ENCODE measurements around the gene TMEM184B. TPM values are rescaled to one million over a fixed set of nuclear protein-coding genes. Genes with fewer than 3 reads are reported as not detected.

Gene TMEM184B
- total and polyA plus RNA-seq, 4 donors = 17.2 to 96.9 (median 71.5) TPM

GRCh38 chr22:38176170-38176741 is 96.6 kb downstream of the TMEM184B start:
- DNase-seq = peak; percentile 80 to 90
- Histone ChIP-seq H3K9me3 (ENCODE audit: control insufficient read depth, low read length) (no peaks in the 10 kb centered on the region), H3K27ac (ENCODE audit: low read depth in 1 of 2, low read length in 2 of 2) (no peak overlapping the region), H3K36me3 (ENCODE audit: control insufficient read depth in 1 of 2, insufficient read depth in 2 of 2, low read length in 1 of 2) (no peaks in the 10 kb centered on the region), H3K4me1 (ENCODE audit: control insufficient read depth in 1 of 2, insufficient read depth in 2 of 2, low read length in 2 of 2) (no peaks in the 10 kb centered on the region), H3K4me3 (ENCODE audit: low read length in 2 of 2) (no peak overlapping the region), H3K27me3 (ENCODE audit: control insufficient read depth in 1 of 2, insufficient read depth in 2 of 2, low read length in 1 of 2) (no peaks in the 10 kb centered on the region)
- peak; percentile 64 for ATAC-seq (ENCODE audit: low FRiP score)
- intact Hi-C loops (cut with DNase I) = no loop called here
- WGBS, 2 donors = 73 to 76% methylated on average over 14 of the region's 14 CpGs

GRCh38 chr22:38175206-38176118 is 97.3 kb downstream of the TMEM184B start:
- no peaks in the 10 kb centered on the region for H3K36me3 ChIP-seq (ENCODE audit: control insufficient read depth in 1 of 2, insufficient read depth in 2 of 2, low read length in 1 of 2)
- H3K4me1 ChIP-seq (ENCODE audit: control insufficient read depth in 1 of 2, insufficient read depth in 2 of 2, low read length in 2 of 2) = no peaks in the 10 kb centered on the region
- no peak for ATAC-seq (ENCODE audit: low FRiP score)
- no peak overlapping the region for H3K27ac ChIP-seq (ENCODE audit: low read depth in 1 of 2, low read length in 2 of 2)
- no peaks in the 10 kb centered on the region for H3K9me3 ChIP-seq (ENCODE audit: control insufficient read depth, low read length)
- intact Hi-C loops (cut with DNase I) = no loop called here
- WGBS, 2 donors = 93 to 95% methylated on average over 17 of the region's 17 CpGs
- DNase-seq = peak in 1 of 2 donors; percentile 72
- no peak overlapping the region for H3K4me3 ChIP-seq (ENCODE audit: low read length in 2 of 2)
- no peaks in the 10 kb centered on the region for H3K27me3 ChIP-seq (ENCODE audit: control insufficient read depth in 1 of 2, insufficient read depth in 2 of 2, low read length in 1 of 2)

DNA sequence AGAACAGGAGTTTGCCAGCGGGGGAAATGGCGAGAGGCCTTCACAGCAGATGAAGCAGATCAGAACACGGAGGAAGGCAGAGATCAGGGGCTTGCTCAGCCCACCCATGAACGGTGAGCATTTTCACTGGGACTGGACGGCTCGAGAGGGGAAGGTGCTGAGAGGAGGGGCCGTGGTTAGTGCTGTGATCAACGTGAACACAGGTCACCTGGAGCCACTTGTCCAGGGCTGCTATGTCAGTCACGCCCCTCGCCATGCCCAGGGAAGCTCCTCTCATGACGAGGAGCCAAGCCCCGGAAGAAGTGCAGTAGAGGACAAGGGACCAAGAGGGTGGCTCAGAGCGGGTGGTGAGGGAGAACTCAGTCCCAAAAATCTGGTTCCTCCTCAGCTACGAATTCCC is 98.2 kb downstream of the TMEM184B start:
- peak in 1 of 2 donors; percentile 39 for DNase-seq
- no peaks in the 10 kb centered on the region for H3K36me3 ChIP-seq (ENCODE audit: control insufficient read depth in 1 of 2, insufficient read depth in 2 of 2, low read length in 1 of 2)
- WGBS, 2 donors = 88 to 93% methylated on average over 14 of the region's 14 CpGs
- H3K4me3 ChIP-seq (ENCODE audit: low read length in 2 of 2) = no peak overlapping the region
- H3K27me3 ChIP-seq (ENCODE audit: control insufficient read depth in 1 of 2, insufficient read depth in 2 of 2, low read length in 1 of 2) = no peaks in the 10 kb centered on the region
- no peak for ATAC-seq (ENCODE audit: low FRiP score)
- no peak overlapping the region for H3K27ac ChIP-seq (ENCODE audit: low read depth in 1 of 2, low read length in 2 of 2)
- intact Hi-C loops (cut with DNase I) = no loop called here
- no peaks in the 10 kb centered on the region for H3K9me3 ChIP-seq (ENCODE audit: control insufficient read depth, low read length)
- H3K4me1 ChIP-seq (ENCODE audit: control insufficient read depth in 1 of 2, insufficient read depth in 2 of 2, low read length in 2 of 2) = no peaks in the 10 kb centered on the region

- Histone ChIP-seq H3K4me1 (ENCODE audit: control insufficient read depth in 1 of 2, insufficient read depth in 2 of 2, low read length in 2 of 2) (no peaks in the 10 kb centered on the region), H3K36me3 (ENCODE audit: control insufficient read depth in 1 of 2, insufficient read depth in 2 of 2, low read length in 1 of 2) (no peaks in the 10 kb centered on the region), H3K4me3 (ENCODE audit: low read length in 2 of 2) (no peak overlapping the region), H3K9me3 (ENCODE audit: control insufficient read depth, low read length) (no peaks in the 10 kb centered on the region), H3K27ac (ENCODE audit: low read depth in 1 of 2, low read length in 2 of 2) (no peak overlapping the region), H3K27me3 (ENCODE audit: control insufficient read depth in 1 of 2, insufficient read depth in 2 of 2, low read length in 1 of 2) (no peaks in the 10 kb centered on the region)
- ATAC-seq (ENCODE audit: low FRiP score) (no peak), DNase-seq (peak in 1 of 2 donors; percentile 10)
- 96% methylated on average over 4 of the region's 4 CpGs for WGBS, 2 donors
- intact Hi-C loops (cut with DNase I) = no loop called here
These were observed 99.2 kb downstream of the TMEM184B start for GRCh38 chr22:38173641-38173906.

- Histone ChIP-seq H3K4me3 (ENCODE audit: low read length in 2 of 2) (no peak overlapping the region), H3K9me3 (ENCODE audit: control insufficient read depth, low read length) (no peaks in the 10 kb centered on the region), H3K27me3 (ENCODE audit: control insufficient read depth in 1 of 2, insufficient read depth in 2 of 2, low read length in 1 of 2) (no peaks in the 10 kb centered on the region), H3K27ac (ENCODE audit: low read depth in 1 of 2, low read length in 2 of 2) (peak overlapping the region in 1 of 2 donors; percentile 58), H3K4me1 (ENCODE audit: control insufficient read depth in 1 of 2, insufficient read depth in 2 of 2, low read length in 2 of 2) (no peaks in the 10 kb centered on the region), H3K36me3 (ENCODE audit: control insufficient read depth in 1 of 2, insufficient read depth in 2 of 2, low read length in 1 of 2) (no peaks in the 10 kb centered on the region)
- peak; percentile 57 for ATAC-seq (ENCODE audit: low FRiP score)
- WGBS, 2 donors = 37 to 54% methylated on average over 13 to 16 of the region's 16 CpGs
- intact Hi-C loops (cut with DNase I) = no loop called here
- DNase-seq = peak; percentile 70 to 89
These were observed 99.8 kb downstream of the TMEM184B start for GRCh38 chr22:38172832-38173640.

- ATAC-seq (ENCODE audit: low FRiP score) = no peak
- Histone ChIP-seq H3K9me3 (ENCODE audit: control insufficient read depth, low read length) (no peaks in the 10 kb centered on the region), H3K4me1 (ENCODE audit: control insufficient read depth in 1 of 2, insufficient read depth in 2 of 2, low read length in 2 of 2) (no peaks in the 10 kb centered on the region), H3K27ac (ENCODE audit: low read depth in 1 of 2, low read length in 2 of 2) (peak overlapping the region in 1 of 2 donors; percentile 58), H3K4me3 (ENCODE audit: low read length in 2 of 2) (no peak overlapping the region), H3K36me3 (ENCODE audit: control insufficient read depth in 1 of 2, insufficient read depth in 2 of 2, low read length in 1 of 2) (no peaks in the 10 kb centered on the region), H3K27me3 (ENCODE audit: control insufficient read depth in 1 of 2, insufficient read depth in 2 of 2, low read length in 1 of 2) (no peaks in the 10 kb centered on the region)
- 52 to 74% methylated on average over 16 of the region's 16 CpGs for WGBS, 2 donors
- intact Hi-C loops (cut with DNase I) = no loop called here
- DNase-seq = peak in 1 of 2 donors; percentile 58
These were observed 100.6 kb downstream of the TMEM184B start for GRCh38 chr22:38171927-38172831.

- no peaks in the 10 kb centered on the region for H3K4me1 ChIP-seq (ENCODE audit: control insufficient read depth in 1 of 2, insufficient read depth in 2 of 2, low read length in 2 of 2)
- ATAC-seq (ENCODE audit: low FRiP score) (no peak), DNase-seq (no peak)
These were observed 102.3 kb downstream of the TMEM184B start for GRCh38 chr22:38170469-38170868.

More at GRCh38 chr22:38170469-38170868, 102.3 kb downstream of the TMEM184B start:
- Histone ChIP-seq H3K27me3 (ENCODE audit: control insufficient read depth in 1 of 2, insufficient read depth in 2 of 2, low read length in 1 of 2) (no peaks in the 10 kb centered on the region), H3K4me3 (ENCODE audit: low read length in 2 of 2) (no peak overlapping the region), H3K36me3 (ENCODE audit: control insufficient read depth in 1 of 2, insufficient read depth in 2 of 2, low read length in 1 of 2) (no peaks in the 10 kb centered on the region), H3K27ac (ENCODE audit: low read depth in 1 of 2, low read length in 2 of 2) (no peak overlapping the region), H3K9me3 (ENCODE audit: control insufficient read depth, low read length) (no peaks in the 10 kb centered on the region)
- intact Hi-C loops (cut with DNase I) = no loop called here
- 94 to 97% methylated on average over 5 of the region's 5 CpGs for WGBS, 2 donors

Measured in aorta (tissue), 5 donors.